Epidermal melanocyte (primary cell): ENCODE measurements around the gene TMEM204.

Source experiments
- DNase-seq: peaks from one replicate; pipeline ENCODE4 v3.0.0; 2011; ENCODE audit warnings: low spot score; ENCODE audit not compliant: insufficient read length

The TMEM204 gene

GRCh38 chr16:1556254-1556653 is 22.8 kb downstream of the TMEM204 start:
- DNase-seq: no peak

GRCh38 chr16:1557074-1557473 is 23.6 kb downstream of the TMEM204 start:
- no peak for DNase-seq

DNA sequence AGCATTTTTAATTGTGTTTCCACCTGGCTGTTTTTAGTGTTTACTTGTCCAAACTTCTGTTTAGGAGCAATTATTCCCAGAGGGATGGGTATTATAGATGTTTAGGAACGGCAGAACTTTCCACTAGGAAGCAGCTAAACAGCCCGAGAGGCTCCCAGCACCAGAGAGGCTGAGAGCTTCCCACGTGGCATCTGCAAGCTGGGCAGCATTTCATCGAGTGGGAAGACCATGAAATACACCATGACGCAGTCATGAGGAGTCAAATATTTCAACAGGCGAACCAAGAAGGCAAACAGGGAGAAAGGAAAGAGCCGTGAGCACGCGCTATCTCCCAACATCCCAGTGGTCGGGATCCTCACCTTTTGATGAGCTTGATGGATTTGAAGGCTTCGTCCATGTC is 24.1 kb downstream of the TMEM204 start:
- DNase-seq: no peak

GRCh38 chr16:1559446-1559975 is 26.0 kb downstream of the TMEM204 start:
- DNase-seq: no peak

DNA sequence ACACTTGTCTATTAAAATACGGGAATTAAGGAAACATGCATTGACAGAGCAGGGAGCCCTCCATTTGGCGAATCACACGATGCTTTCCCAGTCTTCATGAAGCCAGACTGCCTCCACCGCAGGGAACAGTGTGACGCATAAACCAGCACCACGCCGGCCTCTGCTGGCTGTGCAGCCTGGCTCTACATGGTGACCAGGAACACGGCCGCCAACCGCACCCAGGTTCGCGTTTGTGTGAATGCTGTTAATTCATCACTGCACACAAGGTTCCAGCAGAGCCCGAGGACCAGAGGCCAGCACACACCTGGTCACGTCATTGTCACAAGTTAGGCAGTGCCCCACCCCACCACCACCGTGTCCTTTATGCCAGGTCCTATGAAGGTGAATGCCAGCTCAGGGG is 26.7 kb downstream of the TMEM204 start:
- DNase-seq: no peak

- DNase-seq: no peak
Observed at GRCh38 chr16:1560866-1561265, 27.4 kb downstream of the TMEM204 start.

- no peak for DNase-seq
Observed at GRCh38 chr16:1561266-1561665, 27.8 kb downstream of the TMEM204 start.

GRCh38 chr16:1561836-1562235 is 28.4 kb downstream of the TMEM204 start:
- no peak for DNase-seq

- DNase-seq: no peak
Observed at GRCh38 chr16:1563786-1564185, 30.3 kb downstream of the TMEM204 start.

DNA sequence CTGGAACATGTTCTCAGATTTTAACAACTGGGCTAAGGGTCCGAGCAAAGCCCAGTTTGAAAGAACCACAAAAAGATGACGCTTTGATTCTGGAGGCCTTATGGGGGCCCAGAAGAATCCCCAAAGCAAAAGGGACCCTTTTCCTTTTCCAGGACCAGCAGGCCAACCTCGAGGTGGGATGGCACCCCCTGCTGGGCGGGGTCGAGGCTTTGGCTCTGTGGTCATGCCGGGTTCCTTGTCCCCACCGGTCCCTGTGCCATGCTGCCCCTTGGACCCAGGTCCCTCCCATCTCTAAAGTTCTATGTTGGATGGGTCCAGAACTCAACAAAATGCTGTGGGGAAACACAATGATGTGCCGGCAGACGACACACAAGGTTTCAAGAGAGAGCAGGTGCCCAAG is 30.9 kb downstream of the TMEM204 start:
- no peak for DNase-seq

DNA sequence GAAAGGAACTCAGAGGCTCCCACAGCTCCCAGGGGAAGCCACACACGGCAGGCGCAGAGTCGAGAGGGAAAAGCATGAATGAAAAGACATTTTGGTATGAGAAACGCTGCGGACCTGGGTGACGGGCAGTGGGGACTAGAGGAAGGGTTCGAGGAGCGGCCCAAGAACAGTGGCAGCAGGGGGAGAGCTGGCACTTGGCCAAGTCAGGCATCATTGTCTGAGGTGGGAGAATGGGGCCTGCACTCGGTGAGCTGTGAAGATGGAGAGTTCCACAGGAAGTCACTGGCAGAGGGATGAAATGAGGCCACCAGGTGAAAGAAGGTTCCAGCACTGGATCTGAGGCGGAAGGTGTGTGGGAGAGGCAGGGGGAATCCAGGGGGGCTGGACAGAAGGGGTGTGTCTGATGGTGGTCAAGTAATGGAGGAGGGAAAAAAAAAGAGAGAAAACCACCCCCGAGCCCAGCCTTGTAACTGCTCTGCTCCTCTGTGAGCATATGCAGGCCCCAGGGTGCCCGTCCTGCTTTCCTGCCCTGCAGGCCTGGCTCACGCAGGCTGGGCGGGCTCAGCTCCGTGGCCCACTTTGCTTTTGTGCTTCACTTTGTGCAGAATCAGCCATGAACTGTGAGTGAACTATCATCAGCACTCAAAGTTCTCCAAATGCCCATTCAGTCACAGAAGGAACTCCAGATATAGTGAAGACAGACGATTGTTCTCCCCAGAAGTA is 31.8 kb downstream of the TMEM204 start:
- no peak for DNase-seq

DNA sequence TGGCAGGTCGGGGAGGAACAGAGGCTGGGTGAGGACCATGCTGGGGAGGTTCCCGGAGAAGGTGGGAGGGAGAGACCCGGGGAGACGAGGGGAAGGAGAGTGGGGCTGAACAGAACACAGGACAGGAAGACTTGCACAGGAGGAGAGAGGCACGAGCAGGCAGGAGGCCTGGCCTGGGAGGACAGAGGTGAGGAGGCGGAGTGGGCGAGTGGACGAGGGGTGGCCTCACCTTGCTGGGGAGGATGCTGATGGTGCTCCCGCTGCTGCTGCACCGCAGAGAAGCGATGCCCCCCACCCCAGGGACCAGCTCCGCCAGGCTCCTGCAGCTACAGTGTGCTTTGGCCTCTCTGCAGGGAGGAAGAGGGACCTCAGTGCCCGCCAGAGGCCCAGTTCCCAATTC is 34.5 kb downstream of the TMEM204 start:
- DNase-seq: no peak

DNA sequence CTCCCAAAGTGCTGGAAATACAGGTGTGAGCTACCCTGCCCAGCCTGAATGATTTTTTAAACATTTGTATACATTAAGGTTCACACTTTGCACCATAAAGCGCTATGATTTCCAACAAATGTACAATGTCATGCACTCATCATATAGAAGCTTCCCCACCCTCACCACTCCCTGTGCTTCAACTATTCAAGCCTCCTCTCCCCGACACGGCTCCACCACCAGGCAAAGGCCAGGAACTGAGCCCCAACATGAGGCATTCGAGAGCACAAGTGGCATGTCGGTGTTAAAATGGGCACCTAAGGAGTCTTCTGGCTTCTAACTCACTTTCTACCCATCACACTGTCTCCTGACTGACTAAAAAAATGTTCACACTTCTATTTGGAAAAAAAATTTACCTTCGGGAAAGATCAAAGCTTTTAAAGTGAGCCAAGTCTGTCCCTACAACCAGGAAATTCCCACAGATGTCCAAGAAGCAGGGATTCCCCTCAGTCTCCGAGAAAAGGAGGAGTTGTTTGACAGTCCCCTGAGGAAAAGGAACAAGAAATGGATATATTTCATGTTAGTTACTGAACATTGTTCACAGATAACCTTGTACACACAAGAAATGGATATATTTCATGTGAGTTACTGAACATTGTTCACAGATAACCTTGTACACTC is 37.7 kb downstream of the TMEM204 start:
- no peak for DNase-seq

- no peak for DNase-seq
Observed at GRCh38 chr16:1572673-1573072, 39.2 kb downstream of the TMEM204 start.

- DNase-seq: no peak
Observed at GRCh38 chr16:1573301-1573700, 39.8 kb downstream of the TMEM204 start.

DNA sequence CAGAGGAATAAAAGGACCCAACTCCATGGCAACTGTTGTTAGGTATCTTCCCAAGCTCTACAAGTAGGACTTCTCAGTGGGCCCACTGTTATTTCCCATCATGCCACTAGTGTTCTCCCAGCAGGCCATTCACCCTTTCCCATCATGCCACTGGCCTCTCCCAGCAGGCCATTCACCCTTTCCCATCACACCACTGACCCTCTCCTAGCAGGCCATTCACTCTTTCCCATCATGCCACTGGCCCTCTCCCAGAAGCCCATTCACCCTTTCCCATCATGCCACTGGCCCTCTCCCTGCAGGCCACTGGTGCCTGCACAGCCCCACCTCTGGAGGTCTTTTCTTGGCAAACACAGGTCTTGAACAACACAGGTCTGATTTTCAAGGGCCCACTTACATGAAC is 42.1 kb downstream of the TMEM204 start:
- no peak for DNase-seq

DNA sequence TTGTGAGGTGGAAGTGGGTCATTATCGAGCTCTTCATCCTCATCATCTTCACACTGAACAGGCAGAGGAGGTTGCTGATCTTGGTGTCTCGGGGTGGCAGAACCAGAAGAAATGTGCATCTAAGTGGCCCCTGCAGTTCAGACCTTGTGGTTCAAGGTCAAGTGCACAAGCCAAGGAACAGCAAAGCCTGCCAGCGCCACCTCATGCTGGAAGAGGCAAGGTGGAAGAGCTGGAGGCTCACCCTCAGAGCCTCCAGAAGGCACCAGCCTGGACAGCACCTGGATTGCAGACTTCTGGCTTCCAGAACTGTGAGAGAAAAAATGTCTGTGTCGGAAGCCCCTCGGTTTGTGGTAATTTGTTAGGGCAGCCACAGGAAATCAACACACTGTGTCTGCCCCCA is 45.7 kb downstream of the TMEM204 start:
- DNase-seq: no peak

DNA sequence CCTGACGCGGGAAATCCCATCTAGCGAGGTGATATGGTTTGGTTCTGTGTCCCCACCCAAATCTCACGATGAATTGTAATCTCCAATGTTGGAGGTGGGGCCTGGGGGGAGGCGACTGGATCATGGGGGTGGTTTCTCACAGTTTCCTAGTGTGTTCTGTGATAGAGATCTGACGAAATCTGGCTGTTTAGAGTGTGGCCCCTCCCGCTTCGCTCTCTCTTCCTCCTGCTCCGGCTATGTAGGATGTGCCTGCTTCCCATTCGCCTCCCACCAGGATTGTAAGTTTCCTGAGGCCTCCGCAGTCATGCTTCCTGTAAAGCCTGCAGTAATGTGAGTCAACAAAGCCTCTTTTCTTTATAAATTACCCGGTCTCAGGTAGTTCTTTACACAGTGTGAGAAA is 46.8 kb downstream of the TMEM204 start:
- DNase-seq: no peak

- no peak for DNase-seq
Observed at GRCh38 chr16:1580956-1581355, 47.5 kb downstream of the TMEM204 start.

GRCh38 chr16:1581804-1582203 is 48.3 kb downstream of the TMEM204 start:
- DNase-seq: no peak

DNA sequence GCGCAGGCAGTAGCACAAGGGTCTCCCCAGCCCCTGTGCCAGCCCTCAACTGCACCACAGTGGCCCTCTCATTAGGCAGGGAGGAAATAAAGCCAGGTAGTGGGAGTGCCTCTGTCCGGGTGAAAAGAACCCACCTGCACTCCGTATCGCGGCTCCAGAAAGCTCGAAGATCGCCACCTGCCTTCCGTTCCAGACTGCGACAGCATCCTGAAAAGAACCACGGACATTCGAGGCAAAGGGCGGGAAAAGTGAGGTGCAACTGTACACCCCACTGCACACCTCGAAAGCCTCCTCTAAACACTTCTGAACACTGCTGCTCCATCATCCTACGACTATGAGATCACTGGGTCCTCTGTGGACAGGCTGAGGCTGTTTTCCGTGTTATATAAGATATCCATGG is 49.7 kb downstream of the TMEM204 start:
- DNase-seq: no peak

GRCh38 chr16:1584926-1585484 is 51.5 kb downstream of the TMEM204 start:
- no peak for DNase-seq

DNA sequence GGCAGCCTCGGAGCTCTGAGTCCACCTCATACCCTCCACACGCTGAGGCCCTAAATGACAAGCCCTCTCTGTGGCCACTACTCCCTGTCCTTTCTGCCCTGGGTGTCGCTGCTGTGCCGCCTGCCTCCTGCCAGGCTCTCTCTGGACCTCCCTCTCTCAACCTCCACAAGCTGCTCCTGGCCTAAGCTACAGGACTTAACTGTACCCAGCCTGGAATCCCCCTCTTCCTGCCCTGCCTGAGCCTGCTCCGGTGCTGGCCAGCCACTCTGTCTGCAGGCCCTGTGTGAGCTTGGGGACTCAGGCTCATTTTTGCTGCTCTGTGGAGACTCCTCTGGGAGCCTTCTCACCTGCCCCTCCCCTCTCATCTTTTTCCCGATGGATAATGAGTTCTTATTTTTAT is 56.9 kb downstream of the TMEM204 start:
- no peak for DNase-seq
